Fibroblast of pulmonary artery (primary cell): ENCODE measurements around the gene USP19.

Source experiments
- DNase-seq: peaks from one replicate; pipeline ENCODE4 v3.0.0-alpha.2; 2010; ENCODE audit warnings: low read depth
- H3K4me3 ChIP-seq: replicated peaks from 2 replicates; pipeline ENCODE4 v1.5.1; 2011; ENCODE audit warnings: low read depth, mild to moderate bottlenecking, control low read depth, low read length, moderate library complexity
- TF ChIP-seq, protein P1 (sequence below): IDR thresholded peaks from 2 replicates; pipeline ENCODE4 v1.5.1; 2011; ENCODE audit warnings: mild to moderate bottlenecking, control low read depth, low read length, inconsistent platforms; ENCODE audit errors: missing control alignments

The USP19 gene

DNA sequence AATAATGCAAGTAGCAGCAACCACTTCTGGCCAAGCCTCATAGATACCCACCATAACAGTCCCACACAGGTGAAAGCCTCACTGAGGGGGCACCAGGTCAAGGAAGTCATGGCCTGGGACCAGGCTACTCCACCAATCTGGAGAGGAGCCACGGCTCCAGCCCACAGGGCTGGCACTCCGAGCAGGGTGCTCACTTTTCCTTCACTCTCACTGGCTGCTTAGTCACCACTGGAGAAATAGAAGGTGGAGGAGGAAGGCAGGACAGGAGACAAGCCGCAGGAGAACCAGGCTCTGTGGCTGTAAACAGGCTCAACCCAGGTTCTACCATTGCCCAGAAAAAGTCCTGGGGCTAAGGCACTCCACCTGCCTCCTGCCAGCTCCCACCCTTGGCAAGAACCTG lies 1.2 kb downstream of the USP19 start:
- peak overlapping the region; percentile 75 for H3K4me3 ChIP-seq
- peak; percentile 8 for DNase-seq
- TF ChIP-seq, protein P1, sequence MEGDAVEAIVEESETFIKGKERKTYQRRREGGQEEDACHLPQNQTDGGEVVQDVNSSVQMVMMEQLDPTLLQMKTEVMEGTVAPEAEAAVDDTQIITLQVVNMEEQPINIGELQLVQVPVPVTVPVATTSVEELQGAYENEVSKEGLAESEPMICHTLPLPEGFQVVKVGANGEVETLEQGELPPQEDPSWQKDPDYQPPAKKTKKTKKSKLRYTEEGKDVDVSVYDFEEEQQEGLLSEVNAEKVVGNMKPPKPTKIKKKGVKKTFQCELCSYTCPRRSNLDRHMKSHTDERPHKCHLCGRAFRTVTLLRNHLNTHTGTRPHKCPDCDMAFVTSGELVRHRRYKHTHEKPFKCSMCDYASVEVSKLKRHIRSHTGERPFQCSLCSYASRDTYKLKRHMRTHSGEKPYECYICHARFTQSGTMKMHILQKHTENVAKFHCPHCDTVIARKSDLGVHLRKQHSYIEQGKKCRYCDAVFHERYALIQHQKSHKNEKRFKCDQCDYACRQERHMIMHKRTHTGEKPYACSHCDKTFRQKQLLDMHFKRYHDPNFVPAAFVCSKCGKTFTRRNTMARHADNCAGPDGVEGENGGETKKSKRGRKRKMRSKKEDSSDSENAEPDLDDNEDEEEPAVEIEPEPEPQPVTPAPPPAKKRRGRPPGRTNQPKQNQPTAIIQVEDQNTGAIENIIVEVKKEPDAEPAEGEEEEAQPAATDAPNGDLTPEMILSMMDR: no peak

DNA sequence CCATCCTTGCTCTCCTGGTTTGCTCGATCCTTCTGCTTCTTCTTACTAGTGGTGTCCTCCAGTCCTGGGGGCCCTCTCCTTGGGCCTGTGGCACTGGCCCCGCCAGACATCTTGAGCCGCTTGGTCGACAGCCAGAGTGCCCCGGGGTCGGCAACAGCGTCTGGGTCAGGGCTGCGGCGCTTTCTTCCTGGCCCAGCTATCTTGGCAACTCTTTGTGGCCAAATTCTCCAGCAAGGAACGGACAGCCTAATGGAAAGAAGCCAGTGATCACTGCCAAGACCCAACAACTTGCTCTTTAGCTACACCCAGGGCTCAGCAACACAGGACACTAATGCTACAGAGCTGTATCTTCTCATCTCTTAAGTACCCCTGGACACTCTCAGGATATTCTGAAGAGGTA lies 1.6 kb downstream of the USP19 start:
- TF ChIP-seq, protein P1: no peak
- DNase-seq: peak; percentile 23
- peak overlapping the region; percentile 75 for H3K4me3 ChIP-seq

DNA sequence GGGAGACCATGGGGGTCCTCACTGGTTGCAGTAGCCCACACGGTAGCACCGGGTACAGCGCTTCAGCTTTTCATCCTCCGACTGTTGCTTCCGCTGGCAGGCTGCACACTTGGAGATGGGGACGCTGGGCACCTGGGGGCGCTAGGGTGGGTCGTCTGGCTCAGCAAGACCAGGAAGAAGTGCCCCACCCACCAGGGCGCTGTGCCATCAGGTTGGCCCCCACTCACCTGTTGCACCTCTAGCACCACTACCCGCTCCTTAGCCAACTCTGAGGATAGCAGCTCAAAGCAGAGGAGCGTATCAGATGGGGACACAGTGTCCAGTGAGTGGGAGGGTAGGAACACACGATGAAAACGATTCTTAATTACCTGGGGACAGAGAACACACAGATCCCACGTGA lies 8.4 kb downstream of the USP19 start:
- DNase-seq: no peak
- TF ChIP-seq, protein P1: no peak
- H3K4me3 ChIP-seq: no peak overlapping the region

DNA sequence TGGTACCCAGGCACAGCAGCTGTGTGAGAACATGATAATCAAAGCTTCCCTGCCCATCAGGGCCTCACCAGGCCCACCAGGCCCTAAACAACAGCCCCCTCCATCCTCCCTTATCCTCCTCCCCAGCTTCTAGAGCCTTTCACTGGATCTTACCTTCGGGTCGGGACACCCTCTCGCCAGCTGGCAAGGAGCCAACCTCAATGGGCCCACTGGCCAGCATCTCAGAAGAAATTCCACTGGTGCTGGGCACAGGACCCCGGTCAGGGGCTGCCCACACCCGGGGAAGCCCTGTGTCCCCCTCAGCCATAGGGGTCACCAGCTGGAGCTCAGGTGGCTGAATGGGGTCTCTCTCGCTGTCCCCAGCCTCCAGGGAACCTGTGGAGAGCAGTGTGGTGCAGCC lies 9.3 kb downstream of the USP19 start:
- TF ChIP-seq, protein P1: no peak
- H3K4me3 ChIP-seq: no peak overlapping the region
- no peak for DNase-seq

DNA sequence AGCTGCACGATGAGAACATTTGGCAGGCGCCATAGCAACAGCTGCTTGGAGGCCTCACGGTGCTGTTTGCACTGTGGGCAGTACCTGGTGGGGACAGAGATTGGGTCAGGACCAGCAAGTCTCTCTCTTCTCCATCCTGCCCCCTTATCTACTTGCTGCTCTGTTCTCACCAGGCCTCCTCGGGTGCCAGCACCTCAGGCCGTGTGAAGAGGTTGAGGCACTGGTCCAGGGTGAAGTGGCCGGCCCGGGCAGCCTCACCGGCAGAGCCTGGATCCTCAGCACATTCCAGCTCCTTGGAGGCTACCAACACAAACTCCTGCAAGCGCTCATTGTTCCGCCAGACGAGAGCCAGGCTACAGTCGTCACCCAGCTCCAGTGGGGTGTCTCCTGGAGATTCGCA lies 9.8 kb downstream of the USP19 start:
- TF ChIP-seq, protein P1: no peak
- H3K4me3 ChIP-seq: no peak overlapping the region
- no peak for DNase-seq

- H3K4me3 ChIP-seq: no peak overlapping the region
- TF ChIP-seq, protein P1: no peak
- no peak for DNase-seq
Observed at GRCh38 chr3:49108346-49108745, 12.3 kb downstream of the USP19 start.

DNA sequence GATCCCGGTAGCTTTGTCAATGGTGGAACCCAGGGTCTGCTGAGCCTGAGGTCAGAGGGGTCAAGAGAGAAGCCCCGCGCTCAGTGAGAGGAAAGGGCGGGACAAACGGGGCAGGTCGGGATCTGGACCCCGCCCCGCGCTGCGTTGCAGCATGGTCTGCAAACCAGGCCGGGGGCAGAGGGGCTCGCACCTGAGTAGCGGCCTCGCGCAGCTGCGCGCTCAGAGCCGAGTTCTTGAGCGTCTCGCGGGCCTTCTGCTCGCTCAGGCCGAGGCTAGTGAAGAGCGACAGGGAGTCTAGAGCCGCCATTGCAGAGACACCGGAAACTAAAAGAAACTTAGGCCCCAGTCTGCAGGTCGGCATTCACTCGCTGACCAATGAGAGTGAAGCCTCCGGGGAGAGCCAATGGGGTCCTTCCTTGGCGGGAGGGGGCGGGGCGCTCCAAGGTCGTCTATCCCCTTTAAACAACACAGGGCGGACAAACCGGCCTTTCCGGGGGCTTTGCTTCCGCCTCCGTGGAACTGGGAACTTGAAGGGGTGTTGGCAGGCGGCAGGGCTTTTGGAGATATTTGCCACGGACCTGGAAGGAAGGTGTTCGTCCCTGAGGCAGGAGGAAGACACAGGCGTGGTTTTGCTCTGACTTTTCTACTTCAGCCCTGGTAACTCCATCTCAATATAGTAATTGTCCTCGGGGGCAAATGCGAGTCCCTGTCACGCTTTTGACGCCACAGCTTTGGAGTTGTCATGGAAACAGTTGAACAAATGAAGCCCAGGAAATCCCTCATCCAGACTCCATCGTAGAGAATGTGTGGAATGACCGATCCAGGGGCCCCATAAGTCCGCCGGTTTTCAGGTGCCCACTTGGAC lies 16.0 kb downstream of the USP19 start, which contains the start of gene QARS1:
Gene QARS1 (minus strand): TSS at position 331 of the 865 bp plus-strand sequence. CDS start 24 bp downstream, at position 307.
- TF ChIP-seq, protein P1: no peak
- peak; percentile 90 for DNase-seq
- peak within 1 kb of the TSS; percentile 75 for H3K4me3 ChIP-seq
